Testis (tissue), 2 donors: ENCODE measurements around the gene MBD3L4.

Experiments
- POLR2A ChIP-seq: fragments of 450-650 bp; IDR thresholded peaks from one replicate; pipeline ENCODE4 v1.6.1; 2017; ENCODE audit warnings: antibody characterized with exemption, mild to moderate bottlenecking, moderate library complexity
- TF ChIP-seq, protein P1 (sequence below), 3 experiments: fragments of 450-650 bp in 2 of 3; fragments of 200-600 bp in 1 of 3; sonication (generic) in 1 of 3; IDR thresholded peaks; one replicate each; pipeline ENCODE4 v1.5.1; 2016 to 2019; ENCODE audit warnings: antibody characterized with exemption in 3 of 3, mild to moderate bottlenecking in 2 of 3, moderate library complexity in 1 of 3

DNA sequence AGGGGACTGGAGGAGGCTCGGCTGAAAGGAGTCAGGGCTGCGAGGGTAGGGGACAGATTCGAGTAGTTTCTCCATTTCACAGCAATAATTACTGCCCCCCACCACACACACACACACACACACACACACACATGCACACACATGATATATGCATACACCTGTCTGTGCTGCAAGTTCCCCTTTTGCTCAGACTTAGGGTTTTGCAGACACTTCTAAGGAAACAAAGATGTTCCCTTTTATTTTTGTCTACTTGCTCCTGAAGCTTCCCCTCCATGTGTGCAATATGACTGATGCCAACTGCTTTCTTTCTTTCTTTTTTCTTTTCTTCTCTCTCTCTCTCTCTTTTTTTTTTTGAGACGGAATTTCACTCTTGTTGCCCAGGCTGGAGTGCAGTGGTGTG lies 32.1 kb downstream of the MBD3L4 start:
- TF ChIP-seq, protein P1, sequence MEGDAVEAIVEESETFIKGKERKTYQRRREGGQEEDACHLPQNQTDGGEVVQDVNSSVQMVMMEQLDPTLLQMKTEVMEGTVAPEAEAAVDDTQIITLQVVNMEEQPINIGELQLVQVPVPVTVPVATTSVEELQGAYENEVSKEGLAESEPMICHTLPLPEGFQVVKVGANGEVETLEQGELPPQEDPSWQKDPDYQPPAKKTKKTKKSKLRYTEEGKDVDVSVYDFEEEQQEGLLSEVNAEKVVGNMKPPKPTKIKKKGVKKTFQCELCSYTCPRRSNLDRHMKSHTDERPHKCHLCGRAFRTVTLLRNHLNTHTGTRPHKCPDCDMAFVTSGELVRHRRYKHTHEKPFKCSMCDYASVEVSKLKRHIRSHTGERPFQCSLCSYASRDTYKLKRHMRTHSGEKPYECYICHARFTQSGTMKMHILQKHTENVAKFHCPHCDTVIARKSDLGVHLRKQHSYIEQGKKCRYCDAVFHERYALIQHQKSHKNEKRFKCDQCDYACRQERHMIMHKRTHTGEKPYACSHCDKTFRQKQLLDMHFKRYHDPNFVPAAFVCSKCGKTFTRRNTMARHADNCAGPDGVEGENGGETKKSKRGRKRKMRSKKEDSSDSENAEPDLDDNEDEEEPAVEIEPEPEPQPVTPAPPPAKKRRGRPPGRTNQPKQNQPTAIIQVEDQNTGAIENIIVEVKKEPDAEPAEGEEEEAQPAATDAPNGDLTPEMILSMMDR (IDR thresholded peaks at IDR 0.05): no peak
- no peak for TF ChIP-seq POLR2A
